GM10266 (cell line): ENCODE data around the gene USP13.

Source experiments
- DNase-seq: peaks from one replicate; pipeline ENCODE4 v3.0.0; 2012; ENCODE audit errors: extremely low spot score
- CTCF ChIP-seq: IDR thresholded peaks from 2 replicates; pipeline ENCODE4 v1.5.1; 2012; ENCODE audit warnings: mild to moderate bottlenecking, low read depth; ENCODE audit not compliant: control insufficient read depth, insufficient read depth; ENCODE audit errors: missing control alignments

The USP13 gene

GRCh38 chr3:179655236-179655635 is 2.4 kb downstream of the USP13 start:
- DNase-seq: no peak
- TF ChIP-seq CTCF: no peak

GRCh38 chr3:179658606-179659005 is 5.8 kb downstream of the USP13 start:
- no peak for DNase-seq
- no peak for TF ChIP-seq CTCF

GRCh38 chr3:179660872-179661271 is 8.0 kb downstream of the USP13 start:
- no peak for TF ChIP-seq CTCF
- DNase-seq: no peak

- TF ChIP-seq CTCF: no peak
- no peak for DNase-seq
Measured at GRCh38 chr3:179661777-179662176, 8.9 kb downstream of the USP13 start.

- DNase-seq: no peak
- TF ChIP-seq CTCF: no peak
Measured at GRCh38 chr3:179663093-179663492, 10.3 kb downstream of the USP13 start.

- no peak for TF ChIP-seq CTCF
- DNase-seq: no peak
Measured at GRCh38 chr3:179666030-179666429, 13.2 kb downstream of the USP13 start.

GRCh38 chr3:179666436-179667035 is 13.7 kb downstream of the USP13 start:
- no peak for DNase-seq
- no peak for TF ChIP-seq CTCF
